ENCODE results near the gene CD3G.
"Not testable (repeated sequence)": the region's sequence is repeated elsewhere in the genome, so short reads cannot be mapped to it uniquely, and the experiment has no call there.

The CD3G gene

DNA sequence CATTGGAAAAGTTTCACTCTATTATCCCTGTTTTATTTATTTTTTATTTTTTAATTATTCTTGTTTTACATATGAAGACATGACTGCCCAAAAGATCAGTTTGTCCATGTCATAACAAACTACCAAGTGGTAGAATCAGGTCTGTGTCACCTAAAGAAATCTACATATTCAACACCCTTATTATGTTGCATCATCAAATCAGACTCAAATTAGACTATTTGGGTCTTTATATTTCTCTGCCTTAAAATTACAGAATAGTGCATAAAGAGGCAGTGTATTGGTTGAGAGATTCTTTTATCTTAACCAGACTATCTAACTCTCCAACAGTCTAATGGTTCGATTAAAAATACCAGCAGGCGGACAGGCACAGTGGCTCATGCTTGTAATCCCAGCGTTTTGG, 38.8 kb downstream of the CD3G start:
- no peak for DNase-seq

DNA sequence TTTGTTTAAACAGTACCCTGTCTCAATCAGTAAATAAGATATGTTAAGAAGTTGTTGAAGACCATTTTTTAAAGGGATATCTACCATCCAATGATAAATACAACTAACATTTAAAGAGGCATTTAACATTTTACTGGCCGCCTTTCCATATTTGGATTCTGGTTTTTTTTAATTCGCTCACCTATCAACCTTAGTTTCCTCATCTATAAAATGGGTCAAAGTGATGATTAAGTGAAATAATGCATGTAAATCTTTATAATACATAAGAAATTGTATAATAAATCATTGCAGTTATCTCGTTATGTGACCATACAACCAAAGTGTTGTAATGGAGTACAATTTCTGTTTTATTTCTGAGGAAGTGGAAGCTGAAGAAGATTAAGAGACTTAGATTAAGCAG, 39.5 kb downstream of the CD3G start:
- DNase-seq: no peak

DNA sequence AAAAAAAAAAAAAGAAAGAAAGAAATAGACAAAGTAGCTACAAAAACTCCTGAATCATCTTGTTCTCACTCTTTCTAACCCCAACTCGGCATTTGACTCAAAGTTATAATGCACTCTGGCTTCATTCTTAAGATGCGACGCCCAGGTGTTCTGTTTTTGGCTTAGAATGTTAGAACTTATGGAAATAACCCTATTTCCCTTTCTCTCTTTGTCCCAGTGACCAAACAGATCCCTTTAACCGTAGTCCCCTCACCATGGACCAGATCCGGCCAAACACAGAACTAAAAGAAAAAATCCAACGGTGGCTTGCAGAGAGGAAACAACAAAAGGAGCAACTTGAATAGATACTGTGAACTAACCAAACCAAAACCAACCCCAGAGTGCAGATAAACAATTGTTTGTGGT, 52.0 kb downstream of the CD3G start:
- DNase-seq: no peak

DNA sequence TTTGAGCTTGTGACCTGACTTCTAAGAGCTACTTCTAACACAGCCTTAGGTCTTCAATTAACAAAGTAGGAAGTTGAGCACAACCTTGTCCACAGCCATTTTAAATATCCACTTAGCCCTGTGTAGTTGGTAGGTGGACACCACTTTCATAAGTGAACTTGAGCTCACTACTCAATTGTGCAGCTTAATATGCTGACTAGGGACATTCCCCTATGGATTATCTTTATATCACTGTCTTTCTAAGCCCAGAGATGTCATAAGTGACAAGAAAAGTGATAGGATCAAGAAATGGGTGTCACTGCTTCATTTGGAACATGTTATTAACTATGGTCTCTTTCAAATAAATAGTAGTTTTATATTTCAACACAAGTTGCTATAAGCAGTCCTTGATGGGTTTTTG, 53.3 kb downstream of the CD3G start:
- no peak for DNase-seq

DNA sequence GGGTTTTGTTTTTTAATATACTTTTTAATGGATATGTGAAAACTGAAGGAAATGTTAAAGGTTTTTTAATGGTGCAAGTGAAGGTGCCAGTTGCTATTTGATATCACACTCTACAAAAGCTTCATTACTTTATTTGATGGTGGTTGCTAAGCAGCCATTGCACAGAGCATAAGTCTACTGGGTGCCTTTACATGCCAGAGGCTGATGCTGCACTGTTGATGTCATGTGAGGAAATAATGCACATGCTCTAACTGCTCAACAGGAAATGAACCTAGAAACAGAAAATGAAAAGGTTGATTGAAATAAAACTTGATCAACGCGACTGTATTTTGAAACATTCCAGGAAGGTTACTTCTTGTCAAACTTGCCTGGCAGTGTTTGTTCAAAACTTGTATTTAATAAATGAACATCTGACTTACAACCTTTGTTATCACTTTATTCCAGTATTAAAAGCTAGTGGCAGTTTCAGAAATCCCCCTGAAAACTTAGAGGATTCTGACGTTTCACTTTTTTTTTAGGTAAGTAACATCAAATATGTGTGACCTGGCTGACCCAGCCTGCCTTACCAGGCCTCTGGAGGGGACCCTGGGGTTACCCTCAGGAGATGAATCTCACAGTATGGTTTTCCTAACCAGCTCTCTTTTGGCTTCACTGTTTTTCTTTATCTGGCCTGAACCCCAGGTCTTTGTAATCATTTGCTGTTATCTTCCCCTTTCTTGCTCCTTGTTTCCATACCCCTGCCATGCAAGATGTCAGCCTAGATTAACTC, 54.8 kb downstream of the CD3G start:
- DNase-seq: no peak

DNA sequence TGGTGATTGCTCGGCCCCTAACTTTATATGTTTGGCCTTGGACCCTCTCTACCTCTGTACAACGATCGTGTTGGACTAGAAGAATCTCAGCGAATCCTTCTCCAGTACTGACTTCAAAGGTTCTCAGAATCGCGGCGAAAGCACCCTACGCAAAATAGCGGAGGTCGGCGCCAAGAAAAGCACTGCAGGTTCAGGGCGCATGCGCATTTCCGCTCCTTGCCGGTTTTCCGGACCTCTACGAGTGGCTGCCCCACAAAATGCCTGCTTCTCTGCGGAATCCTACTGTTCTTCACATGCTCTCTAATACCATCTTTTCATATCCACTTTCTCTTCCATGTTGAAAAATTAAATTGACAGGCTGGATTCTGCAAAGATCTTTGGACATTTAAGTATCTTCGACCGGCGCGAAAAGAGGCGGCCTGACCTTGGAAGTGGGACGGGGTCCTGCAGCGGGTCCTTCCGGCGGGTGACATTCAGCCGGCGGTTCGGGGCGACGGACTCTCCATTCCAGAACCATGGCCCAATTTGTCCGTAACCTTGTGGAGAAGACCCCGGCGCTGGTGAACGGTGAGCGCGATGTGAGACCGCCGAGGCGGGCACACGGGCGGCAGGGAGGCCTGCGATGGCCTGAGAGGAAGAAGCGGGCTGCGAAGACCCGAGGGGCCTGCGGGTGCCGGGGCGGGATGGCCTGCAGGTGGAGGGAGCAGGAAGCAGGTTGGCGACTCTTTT, 57.2 kb downstream of the CD3G start, which contains the start of gene ATP5MG:
Gene ATP5MG, plus strand, starts transcription at position 456 of the 729 bp plus-strand sequence. Its CDS starts 60 bp downstream, at position 516.
- DNase-seq: peak; percentile 90

DNA sequence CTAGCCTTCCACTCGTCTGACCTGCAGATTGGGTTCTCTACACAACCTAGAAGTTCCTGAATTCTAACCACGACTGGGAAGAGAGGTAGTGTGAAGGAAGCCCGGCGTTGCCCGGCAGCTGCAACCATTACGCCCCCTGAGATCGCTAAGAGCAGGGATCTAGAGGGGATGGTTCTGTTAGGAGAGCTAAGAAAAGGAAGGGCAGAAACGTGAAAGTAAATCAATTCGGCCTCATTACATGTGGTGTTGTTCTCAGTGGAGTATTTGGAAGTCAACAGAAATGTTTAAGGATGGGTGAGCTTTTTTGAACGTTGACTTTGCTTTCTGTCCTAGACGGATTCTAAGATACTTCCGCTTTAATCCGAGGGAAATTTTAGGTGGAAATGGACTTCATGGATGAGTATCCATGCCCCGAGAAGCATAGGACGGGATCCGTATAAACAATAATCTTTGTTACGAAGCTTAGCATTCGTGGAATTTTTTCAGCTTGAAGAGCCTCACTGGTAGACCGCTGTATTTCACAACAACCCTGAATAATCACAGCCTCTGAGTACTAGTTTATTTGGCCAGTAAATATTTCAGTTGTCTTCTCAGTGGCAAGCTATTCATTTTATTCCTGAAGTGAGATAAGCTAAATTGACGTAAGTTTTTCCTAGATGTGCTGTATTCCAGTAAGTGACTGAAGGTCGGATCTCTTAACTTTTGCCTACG, 57.9 kb downstream of the CD3G start:
- no peak for DNase-seq

DNA sequence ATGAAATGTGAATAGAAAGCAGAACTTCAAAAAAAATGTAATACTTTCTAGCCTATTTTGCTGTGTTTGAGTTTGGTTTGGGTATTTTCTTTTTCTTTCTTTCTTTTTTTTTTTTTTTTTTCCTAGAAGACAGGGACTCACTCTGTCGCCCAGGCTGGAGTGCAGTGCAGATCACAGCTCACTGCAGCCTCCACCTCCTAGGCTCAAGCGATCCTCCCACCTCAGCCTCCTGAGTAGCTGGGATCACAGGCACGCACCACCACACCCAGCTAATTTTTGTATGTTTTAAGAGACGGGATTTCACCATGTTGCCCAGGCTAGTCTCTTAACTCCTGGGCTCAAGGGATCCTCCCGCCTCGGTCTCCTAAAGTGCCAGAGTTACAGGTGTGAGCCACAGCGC, 58.5 kb downstream of the CD3G start:
- not testable (repeated sequence) for DNase-seq
